DOHH2 (cell line): ENCODE measurements around the gene DRG2.

Source experiments
- H3F3A ChIP-seq: fragments of 200-600 bp; sonication (generic), shearing (Covaris generic); 2 replicates; pipeline ENCODE4 v1.6.0; 2016; ENCODE audit warnings: antibody characterized with exemption, mild to moderate bottlenecking; ENCODE audit not compliant: control insufficient read depth, insufficient read depth
- H3K27ac ChIP-seq: fragments of 200-600 bp; sonication (generic); 2 replicates; pipeline ENCODE4 v1.5.1; 2014; ENCODE audit warnings: low read depth, mild to moderate bottlenecking, low read length, moderate library complexity
- H3K27me3 ChIP-seq: fragments of 200-600 bp; sonication (generic); 2 replicates; pipeline ENCODE4 v1.6.1; 2014; ENCODE audit warnings: mild to moderate bottlenecking, low read length, mixed read lengths; ENCODE audit not compliant: control insufficient read depth
- H3K36me3 ChIP-seq: fragments of 200-600 bp; sonication (generic); 2 replicates; pipeline ENCODE4 v1.6.1; 2014; ENCODE audit warnings: mild to moderate bottlenecking, low read length, moderate library complexity, mixed read lengths; ENCODE audit not compliant: control insufficient read depth
- H3K4me1 ChIP-seq: fragments of 200-600 bp; sonication (generic); 2 replicates; pipeline ENCODE4 v1.6.1; 2014; ENCODE audit warnings: mild to moderate bottlenecking, low read length, mixed read lengths; ENCODE audit not compliant: control insufficient read depth
- H3K4me2 ChIP-seq: fragments of 200-600 bp; sonication (generic); 2 replicates; pipeline ENCODE4 v1.6.0; 2014; ENCODE audit warnings: mild to moderate bottlenecking, low read length, moderate library complexity
- H3K4me3 ChIP-seq: fragments of 200-600 bp; sonication (generic); 2 replicates; pipeline ENCODE4 v1.5.1; 2014; ENCODE audit warnings: mild to moderate bottlenecking, low read length, mixed read lengths
- H3K79me2 ChIP-seq: fragments of 200-600 bp; sonication (generic); 2 replicates; pipeline ENCODE4 v1.6.1; 2014; ENCODE audit warnings: mild to moderate bottlenecking, low read length, mixed read lengths; ENCODE audit not compliant: control insufficient read depth
- H3K9me2 ChIP-seq: fragments of 200-600 bp; sonication (generic); replicated peaks from 2 replicates; pipeline ENCODE4 v1.6.1; 2014; ENCODE audit warnings: mild to moderate bottlenecking, low read length, mixed read lengths; ENCODE audit not compliant: control insufficient read depth
- H3K9me3 ChIP-seq: fragments of 200-600 bp; sonication (generic); 2 replicates; pipeline ENCODE4 v1.6.1; 2014; ENCODE audit warnings: antibody characterized with exemption, low read length, mixed read lengths; ENCODE audit not compliant: control insufficient read depth, insufficient read depth
- H4K20me1 ChIP-seq: fragments of 200-600 bp; sonication (generic); 2 replicates; pipeline ENCODE4 v1.6.0; 2014; ENCODE audit warnings: low read depth, mild to moderate bottlenecking, antibody characterized with exemption, low read length, moderate library complexity; ENCODE audit not compliant: control insufficient read depth, insufficient read depth
- EZH2phosphoT487 ChIP-seq: fragments of 200-600 bp; sonication (generic); IDR thresholded peaks from 2 replicates; pipeline ENCODE4 v1.6.1; 2017; ENCODE audit warnings: borderline replicate concordance, mild to moderate bottlenecking, antibody characterized with exemption, low read length, moderate library complexity, mixed read lengths
- TF ChIP-seq, protein P1 (sequence below): fragments of 200-600 bp; sonication (generic); IDR thresholded peaks from one replicate; pipeline ENCODE4 v1.5.1; 2014; ENCODE audit warnings: antibody characterized with exemption, mild to moderate bottlenecking, low read depth, low read length; ENCODE audit not compliant: poor library complexity, severe bottlenecking

DRG2 gene

GRCh38 chr17:18141210-18141803, 53.6 kb downstream of the DRG2 start:
- no peak for TF ChIP-seq EZH2phosphoT487
- TF ChIP-seq, protein P1, sequence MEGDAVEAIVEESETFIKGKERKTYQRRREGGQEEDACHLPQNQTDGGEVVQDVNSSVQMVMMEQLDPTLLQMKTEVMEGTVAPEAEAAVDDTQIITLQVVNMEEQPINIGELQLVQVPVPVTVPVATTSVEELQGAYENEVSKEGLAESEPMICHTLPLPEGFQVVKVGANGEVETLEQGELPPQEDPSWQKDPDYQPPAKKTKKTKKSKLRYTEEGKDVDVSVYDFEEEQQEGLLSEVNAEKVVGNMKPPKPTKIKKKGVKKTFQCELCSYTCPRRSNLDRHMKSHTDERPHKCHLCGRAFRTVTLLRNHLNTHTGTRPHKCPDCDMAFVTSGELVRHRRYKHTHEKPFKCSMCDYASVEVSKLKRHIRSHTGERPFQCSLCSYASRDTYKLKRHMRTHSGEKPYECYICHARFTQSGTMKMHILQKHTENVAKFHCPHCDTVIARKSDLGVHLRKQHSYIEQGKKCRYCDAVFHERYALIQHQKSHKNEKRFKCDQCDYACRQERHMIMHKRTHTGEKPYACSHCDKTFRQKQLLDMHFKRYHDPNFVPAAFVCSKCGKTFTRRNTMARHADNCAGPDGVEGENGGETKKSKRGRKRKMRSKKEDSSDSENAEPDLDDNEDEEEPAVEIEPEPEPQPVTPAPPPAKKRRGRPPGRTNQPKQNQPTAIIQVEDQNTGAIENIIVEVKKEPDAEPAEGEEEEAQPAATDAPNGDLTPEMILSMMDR = peak; percentile 68
- H3K9me2 ChIP-seq = no peaks in the 10 kb centered on the region

GRCh38 chr17:18142417-18142816, 54.7 kb downstream of the DRG2 start:
- H3K27me3 ChIP-seq = no peaks in the 10 kb centered on the region
- TF ChIP-seq, protein P1 = no peak
- no peak for TF ChIP-seq EZH2phosphoT487
- no peaks in the 10 kb centered on the region for H3K9me3 ChIP-seq
- no peaks in the 10 kb centered on the region for H3K9me2 ChIP-seq
- H3K36me3 ChIP-seq = no peaks in the 10 kb centered on the region
- H3K4me3 ChIP-seq = no peak overlapping the region
- no peak overlapping the region for H3K27ac ChIP-seq
- H3F3A ChIP-seq = no peaks in the 10 kb centered on the region
- H3K4me2 ChIP-seq = no peak overlapping the region
- H3K79me2 ChIP-seq = no peaks in the 10 kb centered on the region
- H4K20me1 ChIP-seq = no peaks in the 10 kb centered on the region
- H3K4me1 ChIP-seq = no peaks in the 10 kb centered on the region

More at GRCh38 chr17:18141210-18141803, 53.6 kb downstream of the DRG2 start:
- no peaks in the 10 kb centered on the region for H3K79me2 ChIP-seq
- H3K4me3 ChIP-seq = no peak overlapping the region
- H3K4me2 ChIP-seq = no peak overlapping the region
- no peaks in the 10 kb centered on the region for H3K9me3 ChIP-seq
- no peaks in the 10 kb centered on the region for H3K27me3 ChIP-seq
- no peaks in the 10 kb centered on the region for H3K36me3 ChIP-seq
- no peaks in the 10 kb centered on the region for H3K4me1 ChIP-seq
- H3F3A ChIP-seq = no peaks in the 10 kb centered on the region
- no peaks in the 10 kb centered on the region for H4K20me1 ChIP-seq
- no peak overlapping the region for H3K27ac ChIP-seq

GRCh38 chr17:18143044-18143936, 55.5 kb downstream of the DRG2 start:
- Histone ChIP-seq H3K27me3 (no peaks in the 10 kb centered on the region), H3K9me2 (no peaks in the 10 kb centered on the region), H3K4me3 (no peak overlapping the region), H3K4me1 (no peaks in the 10 kb centered on the region), H4K20me1 (no peaks in the 10 kb centered on the region), H3K79me2 (no peaks in the 10 kb centered on the region), H3K27ac (no peak overlapping the region), H3K4me2 (no peak overlapping the region), H3K36me3 (no peaks in the 10 kb centered on the region), H3K9me3 (no peaks in the 10 kb centered on the region), H3F3A (no peaks in the 10 kb centered on the region)
- no peak for TF ChIP-seq EZH2phosphoT487
- TF ChIP-seq, protein P1 = peak; percentile 56
